Stimulated activated memory B cell treated with anti-CD40 and anti-IgM and Interleukin-4, amounts not matched to agents 10 μg/mL and 1 μg/mL and 100 μg/mL, for 72 hours (primary cell): ENCODE data around the gene RASSF7.
"Not testable (repeated sequence)": the region's sequence is repeated elsewhere in the genome, so short reads cannot be mapped to it uniquely, and the experiment has no call there.

ENCODE experiments used
- ATAC-seq: fragments of 150-1000 bp; cut with Tn5 transposase; 2 replicates; pipeline ENCODE4 v1.10.0; 2021
- H3K27ac Mint-ChIP-seq: one replicate; pipeline ENCODE4 v1.8.0; 2022; ENCODE audit warnings: mild to moderate bottlenecking, mixed read lengths
- H3K27me3 Mint-ChIP-seq: one replicate; pipeline ENCODE4 v1.8.0; 2022; ENCODE audit warnings: mixed read lengths
- H3K36me3 Mint-ChIP-seq: one replicate; pipeline ENCODE4 v1.8.0; 2022; ENCODE audit warnings: mixed read lengths
- H3K4me1 Mint-ChIP-seq: one replicate; pipeline ENCODE4 v1.8.0; 2022; ENCODE audit warnings: mixed read lengths
- H3K4me3 Mint-ChIP-seq: one replicate; pipeline ENCODE4 v1.8.0; 2022; ENCODE audit warnings: mild to moderate bottlenecking, moderate library complexity, mixed read lengths
- H3K9me3 Mint-ChIP-seq: one replicate; pipeline ENCODE4 v1.8.0; 2022; ENCODE audit warnings: mixed read lengths

RASSF7 gene

DNA sequence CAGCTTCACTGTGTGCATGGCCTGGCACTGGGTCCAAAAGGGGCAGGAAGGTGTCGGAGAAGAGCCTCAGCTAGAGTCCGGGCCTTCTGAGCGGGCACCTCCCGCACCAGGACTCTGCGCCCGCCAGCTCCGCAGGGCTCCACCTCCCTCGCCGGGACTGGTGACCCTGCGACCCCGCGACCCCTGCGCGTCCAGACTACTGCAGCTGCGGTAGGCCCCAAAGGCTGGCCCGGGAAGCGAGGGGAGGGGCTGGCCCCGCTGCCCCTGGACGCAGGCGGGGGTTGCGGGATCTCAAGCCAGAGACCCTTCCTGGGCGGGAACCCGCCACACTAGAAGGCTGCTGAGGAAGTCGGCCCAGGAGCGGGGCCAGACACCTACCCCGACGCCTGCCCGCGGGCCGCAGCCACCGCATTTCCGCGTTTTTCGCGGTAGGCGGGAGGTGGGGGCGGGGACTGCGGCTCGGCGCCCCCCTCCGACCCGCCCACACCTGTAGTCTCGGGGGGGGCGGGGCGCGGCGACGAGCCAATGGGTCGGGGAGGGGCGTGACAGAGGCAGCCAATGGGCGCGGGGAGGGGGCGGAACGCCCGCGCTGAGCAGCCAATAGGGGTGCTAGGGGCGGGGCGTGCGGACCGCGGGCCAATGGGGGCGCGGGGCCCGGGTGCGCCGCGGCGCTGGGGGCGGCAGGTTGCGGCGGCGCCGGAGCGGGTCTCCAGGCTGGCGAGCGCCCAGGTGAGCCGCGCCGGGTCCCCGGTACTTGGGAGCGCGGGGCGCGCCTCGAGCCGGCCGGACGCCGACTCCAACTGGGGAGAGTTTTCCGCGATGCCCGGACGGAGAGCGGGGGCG is at the start of gene RASSF7, which contains the start of gene LMNTD2:
TSS of gene RASSF7 (plus strand) at position 666 of the 843 bp plus-strand sequence. CDS start 799 bp downstream, outside the sequence.
TSS of gene LMNTD2 (minus strand) at position 434 of the 843 bp plus-strand sequence. CDS start at position 412, 22 bp downstream.
- Mint-ChIP-seq H3K4me1 (peaks cover 27% of the 10 kb centered on the region), H3K27ac (peak within 1 kb of the TSS; percentile 83), H3K27me3 (no peaks in the 10 kb centered on the region), H3K4me3 (peak within 1 kb of the TSS; percentile 82), H3K36me3 (peaks cover 5% of the 10 kb centered on the region), H3K9me3 (no peaks in the 10 kb centered on the region)
- peak; percentile 93 for ATAC-seq

DNA sequence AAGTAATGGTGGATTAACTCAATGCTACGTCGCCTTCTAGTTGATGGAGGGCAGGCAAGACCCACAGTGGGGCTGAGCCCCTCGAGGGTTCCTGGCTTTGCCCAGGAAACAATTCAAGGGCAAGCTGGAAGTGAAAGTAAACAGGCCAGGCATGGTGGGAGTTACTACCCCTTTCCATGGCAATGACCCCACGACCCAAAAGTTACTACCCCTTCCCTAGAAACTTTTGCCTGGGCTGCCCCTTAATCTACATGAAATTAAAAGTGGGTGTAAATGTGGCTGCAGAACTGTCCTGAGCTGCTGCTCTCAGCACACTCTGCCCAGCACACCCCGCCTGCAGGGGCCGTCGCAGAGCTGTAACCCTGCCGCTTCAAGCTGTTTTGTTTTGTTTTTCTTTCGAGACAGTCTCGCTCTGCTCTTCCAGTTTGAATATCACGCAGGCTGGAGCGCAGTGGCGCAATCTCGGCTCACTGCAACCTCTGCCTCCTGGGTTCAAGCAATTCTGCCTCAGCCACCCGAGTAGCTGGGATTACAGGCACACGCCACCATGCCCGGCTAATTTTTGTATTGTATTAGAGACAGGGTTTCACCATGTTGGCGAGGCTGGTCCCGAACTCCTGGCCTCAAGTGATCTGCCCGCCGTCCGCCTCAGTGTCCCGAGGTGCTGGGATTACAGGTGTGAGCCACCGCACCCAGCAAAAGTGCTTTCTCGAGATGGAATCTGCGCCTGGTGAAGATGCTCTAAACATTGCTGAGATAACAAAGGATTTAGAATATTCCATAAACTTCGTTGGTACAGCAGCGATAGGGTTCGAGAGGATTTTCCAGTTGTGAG is 47.8 kb upstream of the RASSF7 start:
- Mint-ChIP-seq H3K4me3 (no peak overlapping the region), H3K27me3 (no peaks in the 10 kb centered on the region), H3K4me1 (peaks cover 22% of the 10 kb centered on the region), H3K9me3 (peaks cover 5% of the 10 kb centered on the region), H3K27ac (peak overlapping the region; percentile 27), H3K36me3 (peaks cover 32% of the 10 kb centered on the region)
- ATAC-seq = no peak

GRCh38 chr11:514606-515005 is 46.2 kb upstream of the RASSF7 start:
- no peaks in the 10 kb centered on the region for H3K27me3 Mint-ChIP-seq
- peaks cover 5% of the 10 kb centered on the region for H3K9me3 Mint-ChIP-seq
- H3K36me3 Mint-ChIP-seq = peaks cover 31% of the 10 kb centered on the region
- H3K27ac Mint-ChIP-seq = no peak overlapping the region
- ATAC-seq = no peak
- H3K4me3 Mint-ChIP-seq = no peak overlapping the region
- H3K4me1 Mint-ChIP-seq = peaks cover 24% of the 10 kb centered on the region

- Mint-ChIP-seq H3K4me3 (no peak overlapping the region), H3K36me3 (peaks cover 26% of the 10 kb centered on the region), H3K27ac (no peak overlapping the region), H3K27me3 (no peaks in the 10 kb centered on the region), H3K9me3 (peaks cover 5% of the 10 kb centered on the region), H3K4me1 (peaks cover 24% of the 10 kb centered on the region)
- ATAC-seq = no peak
Measured at GRCh38 chr11:515131-515530, 45.6 kb upstream of the RASSF7 start.

DNA sequence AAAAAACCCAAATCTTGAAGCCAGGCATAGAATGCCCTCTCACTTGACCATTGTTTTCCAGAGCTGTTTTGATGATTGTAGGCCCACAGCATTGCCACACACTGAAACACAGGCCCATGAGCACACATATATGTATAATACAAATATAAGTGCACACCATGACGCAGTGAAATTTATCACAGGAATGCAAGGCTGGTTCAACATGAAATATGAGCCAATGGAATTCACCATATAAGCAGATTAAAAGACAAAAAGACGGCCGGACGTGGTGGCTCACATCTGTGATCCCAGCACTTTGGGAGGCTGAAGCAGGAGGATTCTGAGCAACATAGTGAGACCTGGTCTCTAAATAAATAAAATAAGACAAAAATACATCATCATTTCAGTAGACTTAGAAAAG is 44.4 kb upstream of the RASSF7 start:
- Mint-ChIP-seq H3K36me3 (peaks cover 24% of the 10 kb centered on the region), H3K4me3 (no peak overlapping the region), H3K4me1 (peaks cover 23% of the 10 kb centered on the region), H3K27ac (no peak overlapping the region), H3K27me3 (no peaks in the 10 kb centered on the region), H3K9me3 (peaks cover 5% of the 10 kb centered on the region)
- no peak for ATAC-seq

DNA sequence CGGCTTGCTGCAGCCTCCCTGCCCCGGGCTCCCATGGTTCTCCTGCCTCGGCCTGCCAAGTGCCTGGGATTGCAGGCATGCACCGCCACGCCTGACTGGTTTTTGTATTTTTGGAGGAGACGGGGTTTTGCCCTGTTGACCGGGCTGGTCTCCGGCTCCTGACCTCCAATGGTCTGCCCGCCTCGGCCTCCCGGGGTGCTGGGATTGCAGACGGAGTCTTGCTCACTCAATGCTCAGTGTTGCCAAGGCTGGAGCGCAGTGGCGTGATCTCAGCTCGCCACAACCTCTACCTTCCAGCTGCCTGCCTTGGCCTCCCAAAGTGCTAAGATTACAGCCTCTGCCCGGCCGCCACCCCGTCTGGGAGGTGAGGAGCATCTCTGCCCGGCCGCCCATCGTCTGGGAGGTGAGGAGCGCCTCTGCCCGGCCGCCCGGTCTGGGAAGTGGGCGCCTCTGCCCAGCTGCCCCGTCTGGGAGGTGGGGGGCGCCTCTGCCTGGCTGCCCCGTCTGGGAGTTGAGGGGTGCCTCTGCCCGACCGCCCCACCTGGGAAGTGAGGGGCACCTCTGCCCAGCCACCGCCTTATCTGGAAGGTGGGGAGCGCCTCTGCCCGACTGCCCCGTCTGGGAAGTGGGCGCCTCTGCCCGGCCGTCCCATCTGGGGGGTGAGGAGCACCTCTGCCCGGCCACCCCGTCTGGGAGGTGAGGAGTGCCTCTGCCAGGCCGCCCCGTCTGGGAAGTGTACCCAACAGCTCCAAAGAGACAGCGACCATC is 43.7 kb upstream of the RASSF7 start:
- not testable (repeated sequence) for H3K27ac Mint-ChIP-seq, H3K27me3 Mint-ChIP-seq, H3K9me3 Mint-ChIP-seq, H3K4me3 Mint-ChIP-seq, ATAC-seq
- H3K4me1 Mint-ChIP-seq = peaks cover 18% of the 10 kb centered on the region
- H3K36me3 Mint-ChIP-seq = peaks cover 19% of the 10 kb centered on the region

DNA sequence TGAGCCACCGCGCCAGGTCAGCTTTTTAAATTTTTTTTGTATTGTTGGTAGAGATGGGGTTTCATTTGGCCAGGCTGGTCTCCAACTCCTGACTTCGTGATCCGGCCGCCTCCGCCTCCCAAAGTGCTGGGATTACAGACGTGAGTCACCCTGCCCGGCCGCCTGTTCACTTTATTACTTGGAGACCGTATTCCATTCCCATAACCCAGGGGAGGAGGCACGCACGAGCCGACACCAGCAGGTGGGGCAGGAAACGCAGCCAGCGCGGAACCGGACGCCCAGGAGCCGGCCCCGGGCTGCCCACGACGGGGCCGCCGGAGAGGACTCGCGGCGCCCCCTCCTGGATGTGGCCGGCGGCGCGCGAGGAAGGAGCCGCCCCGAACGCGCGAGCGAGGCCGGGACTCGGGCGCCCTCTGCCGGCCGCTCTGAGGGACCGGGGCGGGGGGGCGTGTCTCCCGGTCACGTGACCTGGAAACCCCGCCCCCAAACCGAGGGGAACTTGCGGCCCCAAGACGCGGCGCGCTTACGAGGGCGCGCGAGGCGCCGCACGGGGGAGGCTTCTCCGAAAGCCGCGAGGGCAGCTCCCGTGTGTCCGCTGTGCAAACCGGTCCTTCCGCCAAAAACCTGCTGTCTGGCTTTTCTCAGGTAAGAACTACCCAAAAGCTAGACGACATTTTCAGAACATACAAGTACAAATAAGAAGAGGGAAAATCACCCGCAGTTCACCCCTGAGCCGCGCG is 42.1 kb upstream of the RASSF7 start:
- peaks cover 6% of the 10 kb centered on the region for H3K4me1 Mint-ChIP-seq

GRCh38 chr11:520428-521176 is 40.2 kb upstream of the RASSF7 start:
- H3K27ac Mint-ChIP-seq = no peak overlapping the region

More for the DNA sequence above, 42.1 kb upstream of the RASSF7 start:
- peak; percentile 97 for ATAC-seq
- Mint-ChIP-seq H3K27me3 (no peaks in the 10 kb centered on the region), H3K36me3 (peaks cover 19% of the 10 kb centered on the region), H3K27ac (peak overlapping the region; percentile 70), H3K9me3 (peaks cover 5% of the 10 kb centered on the region), H3K4me3 (peak overlapping the region; percentile 76)

GRCh38 chr11:521177-521688 is 39.5 kb upstream of the RASSF7 start:
- Mint-ChIP-seq H3K9me3 (peaks cover 5% of the 10 kb centered on the region), H3K27me3 (no peaks in the 10 kb centered on the region), H3K36me3 (peaks cover 8% of the 10 kb centered on the region), H3K4me3 (no peak overlapping the region), H3K4me1 (peaks cover 6% of the 10 kb centered on the region), H3K27ac (no peak overlapping the region)
- no peak for ATAC-seq

More at GRCh38 chr11:520428-521176, 40.2 kb upstream of the RASSF7 start:
- Mint-ChIP-seq H3K36me3 (peaks cover 12% of the 10 kb centered on the region), H3K4me1 (peaks cover 6% of the 10 kb centered on the region), H3K9me3 (peaks cover 5% of the 10 kb centered on the region), H3K4me3 (no peak overlapping the region), H3K27me3 (no peaks in the 10 kb centered on the region)
- no peak for ATAC-seq

- no peak for ATAC-seq
- H3K4me1 Mint-ChIP-seq = no peaks in the 10 kb centered on the region
- H3K27me3 Mint-ChIP-seq = no peaks in the 10 kb centered on the region
- H3K9me3 Mint-ChIP-seq = no peaks in the 10 kb centered on the region
- peaks cover 5% of the 10 kb centered on the region for H3K36me3 Mint-ChIP-seq
- H3K27ac Mint-ChIP-seq = no peak overlapping the region
- H3K4me3 Mint-ChIP-seq = no peak overlapping the region
Measured at GRCh38 chr11:526192-526591, 34.6 kb upstream of the RASSF7 start.

- Mint-ChIP-seq H3K27ac (no peak overlapping the region), H3K36me3 (peaks cover 14% of the 10 kb centered on the region), H3K9me3 (no peaks in the 10 kb centered on the region), H3K27me3 (no peaks in the 10 kb centered on the region), H3K4me1 (peaks cover 7% of the 10 kb centered on the region), H3K4me3 (no peak overlapping the region)
- no peak for ATAC-seq
Measured at GRCh38 chr11:528166-528814, 32.5 kb upstream of the RASSF7 start.

DNA sequence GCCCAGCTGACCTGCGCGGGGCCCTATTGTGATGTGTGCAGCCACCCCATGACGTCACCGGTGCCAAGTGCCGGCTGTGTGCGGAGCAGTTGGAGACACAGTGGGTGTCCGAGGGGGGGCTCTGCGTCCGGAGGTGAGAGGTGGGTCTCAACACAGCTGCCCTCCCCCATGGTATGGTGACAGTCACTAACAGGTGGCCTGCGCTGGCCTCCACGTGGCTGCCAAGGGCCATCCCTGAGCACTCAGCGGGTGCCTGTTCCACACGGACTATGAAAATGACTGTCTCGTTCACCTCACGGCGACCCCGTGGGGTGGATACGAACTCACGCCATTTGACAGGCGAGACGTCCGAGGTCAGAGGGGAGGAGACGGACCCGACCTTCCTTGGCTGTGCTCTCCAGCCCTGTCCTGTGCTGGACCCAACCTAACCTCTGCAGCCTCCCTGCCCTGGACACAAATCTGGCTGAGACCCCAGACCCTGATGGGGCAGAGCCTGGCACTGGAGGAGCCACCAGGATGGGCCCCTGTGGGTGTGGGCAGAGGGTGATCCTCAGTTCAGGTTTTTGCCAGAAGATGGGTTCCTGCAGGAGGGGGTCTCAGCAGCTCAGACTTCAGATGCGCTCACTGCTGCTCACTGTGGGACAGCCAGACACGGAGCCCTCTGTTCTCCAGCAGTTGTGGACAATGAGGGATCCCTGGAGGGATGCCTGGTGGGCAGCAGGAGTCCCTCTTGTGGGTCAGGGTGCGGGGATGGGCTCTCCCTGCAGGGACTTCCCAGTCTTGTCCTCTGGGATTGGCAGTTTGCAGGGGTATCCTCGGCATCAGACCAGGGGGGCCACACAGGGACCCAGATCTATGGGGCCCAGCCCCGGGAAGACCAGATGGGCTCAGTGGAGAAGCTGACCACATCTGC is 31.7 kb upstream of the RASSF7 start:
- H3K27ac Mint-ChIP-seq = no peak overlapping the region
- H3K27me3 Mint-ChIP-seq = no peaks in the 10 kb centered on the region
- H3K4me3 Mint-ChIP-seq = no peak overlapping the region
- ATAC-seq = no peak
- H3K4me1 Mint-ChIP-seq = peaks cover 12% of the 10 kb centered on the region
- no peaks in the 10 kb centered on the region for H3K9me3 Mint-ChIP-seq
- H3K36me3 Mint-ChIP-seq = peaks cover 14% of the 10 kb centered on the region
